HepG2 (cell line): ENCODE measurements around the gene RFX2. TPM values are rescaled to one million over a fixed set of nuclear protein-coding genes. Genes with fewer than 3 reads are reported as not detected.

ENCODE experiments used
- HNRNPLL ChIP-seq: fragments of 200-400 bp; formaldehyde crosslinking; IDR thresholded peaks from 2 replicates; pipeline ENCODE4 v1.6.1; 2017; ENCODE audit warnings: mild to moderate bottlenecking, low read depth, low read length; ENCODE audit not compliant: poor library complexity, severe bottlenecking
- MAFF ChIP-seq: IDR thresholded peaks from 2 replicates; pipeline ENCODE4 v1.6.1; 2011; ENCODE audit warnings: low read depth, low read length, improper control_type of control experiment
- MYNN ChIP-seq: sonication (generic); formaldehyde crosslinking; IDR thresholded peaks from 2 replicates; pipeline ENCODE4 v1.4.0; 2020; ENCODE audit warnings: mild to moderate bottlenecking, low read depth, missing genetic modification reagents
- RBAK ChIP-seq: sonication (generic); formaldehyde crosslinking; IDR thresholded peaks from 2 replicates; pipeline ENCODE4 v1.5.1; 2020; ENCODE audit warnings: mild to moderate bottlenecking, missing genetic modification reagents
- TARDBP ChIP-seq: sonication (generic); formaldehyde crosslinking; IDR thresholded peaks from 2 replicates; pipeline ENCODE4 v1.8.0; 2022; ENCODE audit warnings: mild to moderate bottlenecking, missing genetic modification reagents
- ZBTB38 ChIP-seq: sonication (generic); formaldehyde crosslinking; IDR thresholded peaks from 2 replicates; pipeline ENCODE4 v1.5.1; 2020; ENCODE audit warnings: mild to moderate bottlenecking, missing genetic modification reagents
- ZNF207 ChIP-seq: fragments of 450-650 bp; IDR thresholded peaks from 2 replicates; pipeline ENCODE4 v1.6.1; 2016; ENCODE audit warnings: antibody characterized with exemption, borderline replicate concordance
- ZNF256 ChIP-seq: sonication (generic); formaldehyde crosslinking; conservative IDR thresholded peaks from 2 replicates; pipeline ENCODE4 v1.4.0; 2020; ENCODE audit warnings: missing genetic modification reagents
- ZNF33A ChIP-seq: sonication (generic); formaldehyde crosslinking; IDR thresholded peaks from 2 replicates; pipeline ENCODE4 v1.5.1; 2020; ENCODE audit warnings: missing genetic modification reagents, mild to moderate bottlenecking, moderate library complexity, borderline replicate concordance
- ZNF446 ChIP-seq: sonication (generic); formaldehyde crosslinking; IDR thresholded peaks from 2 replicates; pipeline ENCODE4 v1.5.0; 2020; ENCODE audit warnings: mild to moderate bottlenecking, missing genetic modification reagents
- ZNF775 ChIP-seq: sonication (generic); formaldehyde crosslinking; IDR thresholded peaks from 2 replicates; pipeline ENCODE4 v1.4.0; 2020; ENCODE audit warnings: missing genetic modification reagents, mild to moderate bottlenecking, moderate library complexity, borderline replicate concordance
- ZSCAN25 ChIP-seq: sonication (generic); formaldehyde crosslinking; IDR thresholded peaks from 2 replicates; pipeline ENCODE4 v1.8.0; 2022; ENCODE audit warnings: mild to moderate bottlenecking, missing genetic modification reagents
- polyA plus RNA-seq, 8 experiments: library from polyadenylated mRNA; depleted of rRNA in 3 of 8; stranded (reverse) in 7 of 8; unstranded in 1 of 8; fragments of >200 nt; fragmentation: Illumina TruSeq in 4 of 8; extraction: Trizol in 4 of 8; gene quantifications; 2 replicates each; pipeline versions ENCODE4 v1.2.1 to v1.2.3, GENCODE V29; 2011 to 2016; ENCODE audit warnings: low read depth in 4 of 8, missing spikeins in 1 of 8, mixed read lengths in 1 of 8; ENCODE audit not compliant: insufficient read depth in 1 of 8
- total RNA-seq, 5 experiments: library from RNA; depleted of rRNA; stranded (reverse); fragments of >200 nt; fragmentation: Illumina TruSeq; extraction: Trizol; gene quantifications; 2 replicates each; pipeline ENCODE4 v1.2.3, GENCODE V29; 2016; ENCODE audit warnings: low read depth in 1 of 5
- TF ChIP-seq, protein P1 (sequence below): IDR thresholded peaks from 2 replicates; pipeline ENCODE4 v1.6.1; 2016; ENCODE audit warnings: low read depth, missing genetic modification reagents, missing compliant biosample characterization
- TF ChIP-seq, protein P2 (sequence below): sonication (generic); formaldehyde crosslinking; IDR thresholded peaks from 2 replicates; pipeline ENCODE4 v1.4.0; 2020; ENCODE audit warnings: missing genetic modification reagents
- TF ChIP-seq, protein P3 (sequence below): sonication (generic); formaldehyde crosslinking; IDR thresholded peaks from 2 replicates; pipeline ENCODE4 v1.4.0; 2020; ENCODE audit warnings: low read depth, missing genetic modification reagents
- TF ChIP-seq, protein P4 (sequence below): IDR thresholded peaks from 2 replicates; pipeline ENCODE4 v1.6.1; 2016; ENCODE audit warnings: low read depth, borderline replicate concordance

RFX2 gene
- total and polyA plus RNA-seq, 2 of the 13 experiments (the other 11 are each of a cell fraction or from before 2014, with no cell fraction given) = 2.8 to 3.3 TPM

DNA sequence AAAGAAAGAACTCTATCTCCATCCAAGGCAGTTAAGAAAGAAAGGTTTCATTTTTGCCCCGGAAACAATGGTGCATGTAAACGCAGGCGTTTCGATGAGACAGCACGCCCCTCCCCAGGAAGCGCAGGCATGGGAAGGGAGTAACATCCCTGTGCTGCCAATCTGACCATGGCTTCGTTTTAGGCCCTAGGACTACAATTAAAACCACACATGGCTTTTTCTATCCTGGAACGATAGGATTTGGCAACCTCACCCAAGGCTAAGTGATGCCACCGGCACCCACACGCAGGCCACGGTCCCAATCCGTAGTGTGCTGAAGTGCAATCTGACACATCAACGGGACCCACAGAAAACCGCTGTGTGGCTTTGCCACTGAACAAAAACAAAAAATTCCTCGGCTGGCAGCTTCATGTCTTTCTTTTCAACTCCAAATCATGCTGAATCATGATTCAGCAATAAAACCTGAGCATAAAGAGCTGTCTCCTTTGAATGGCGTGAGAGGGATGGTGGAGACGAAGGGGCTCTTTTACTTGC lies 156.6 kb downstream of the RFX2 start (continued):
- TF ChIP-seq, protein P1, sequence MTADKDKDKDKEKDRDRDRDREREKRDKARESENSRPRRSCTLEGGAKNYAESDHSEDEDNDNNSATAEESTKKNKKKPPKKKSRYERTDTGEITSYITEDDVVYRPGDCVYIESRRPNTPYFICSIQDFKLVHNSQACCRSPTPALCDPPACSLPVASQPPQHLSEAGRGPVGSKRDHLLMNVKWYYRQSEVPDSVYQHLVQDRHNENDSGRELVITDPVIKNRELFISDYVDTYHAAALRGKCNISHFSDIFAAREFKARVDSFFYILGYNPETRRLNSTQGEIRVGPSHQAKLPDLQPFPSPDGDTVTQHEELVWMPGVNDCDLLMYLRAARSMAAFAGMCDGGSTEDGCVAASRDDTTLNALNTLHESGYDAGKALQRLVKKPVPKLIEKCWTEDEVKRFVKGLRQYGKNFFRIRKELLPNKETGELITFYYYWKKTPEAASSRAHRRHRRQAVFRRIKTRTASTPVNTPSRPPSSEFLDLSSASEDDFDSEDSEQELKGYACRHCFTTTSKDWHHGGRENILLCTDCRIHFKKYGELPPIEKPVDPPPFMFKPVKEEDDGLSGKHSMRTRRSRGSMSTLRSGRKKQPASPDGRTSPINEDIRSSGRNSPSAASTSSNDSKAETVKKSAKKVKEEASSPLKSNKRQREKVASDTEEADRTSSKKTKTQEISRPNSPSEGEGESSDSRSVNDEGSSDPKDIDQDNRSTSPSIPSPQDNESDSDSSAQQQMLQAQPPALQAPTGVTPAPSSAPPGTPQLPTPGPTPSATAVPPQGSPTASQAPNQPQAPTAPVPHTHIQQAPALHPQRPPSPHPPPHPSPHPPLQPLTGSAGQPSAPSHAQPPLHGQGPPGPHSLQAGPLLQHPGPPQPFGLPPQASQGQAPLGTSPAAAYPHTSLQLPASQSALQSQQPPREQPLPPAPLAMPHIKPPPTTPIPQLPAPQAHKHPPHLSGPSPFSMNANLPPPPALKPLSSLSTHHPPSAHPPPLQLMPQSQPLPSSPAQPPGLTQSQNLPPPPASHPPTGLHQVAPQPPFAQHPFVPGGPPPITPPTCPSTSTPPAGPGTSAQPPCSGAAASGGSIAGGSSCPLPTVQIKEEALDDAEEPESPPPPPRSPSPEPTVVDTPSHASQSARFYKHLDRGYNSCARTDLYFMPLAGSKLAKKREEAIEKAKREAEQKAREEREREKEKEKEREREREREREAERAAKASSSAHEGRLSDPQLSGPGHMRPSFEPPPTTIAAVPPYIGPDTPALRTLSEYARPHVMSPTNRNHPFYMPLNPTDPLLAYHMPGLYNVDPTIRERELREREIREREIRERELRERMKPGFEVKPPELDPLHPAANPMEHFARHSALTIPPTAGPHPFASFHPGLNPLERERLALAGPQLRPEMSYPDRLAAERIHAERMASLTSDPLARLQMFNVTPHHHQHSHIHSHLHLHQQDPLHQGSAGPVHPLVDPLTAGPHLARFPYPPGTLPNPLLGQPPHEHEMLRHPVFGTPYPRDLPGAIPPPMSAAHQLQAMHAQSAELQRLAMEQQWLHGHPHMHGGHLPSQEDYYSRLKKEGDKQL (CRISPR knock-in tag) = no peak
- TF ChIP-seq MAFF (peak; percentile 61), ZBTB38 (CRISPR knock-in tag) (0 out of 2 replicates have a peak, but pooled peaks have one; percentile 18), ZNF207 (no peak), TARDBP (CRISPR knock-in tag) (no peak), ZNF775 (CRISPR knock-in tag) (no peak), RBAK (no peak), ZSCAN25 (no peak), MYNN (no peak), ZNF446 (CRISPR knock-in tag) (no peak), HNRNPLL (no peak), ZNF33A (no peak), ZNF256 (CRISPR knock-in tag) (no peak)
- TF ChIP-seq, protein P2, sequence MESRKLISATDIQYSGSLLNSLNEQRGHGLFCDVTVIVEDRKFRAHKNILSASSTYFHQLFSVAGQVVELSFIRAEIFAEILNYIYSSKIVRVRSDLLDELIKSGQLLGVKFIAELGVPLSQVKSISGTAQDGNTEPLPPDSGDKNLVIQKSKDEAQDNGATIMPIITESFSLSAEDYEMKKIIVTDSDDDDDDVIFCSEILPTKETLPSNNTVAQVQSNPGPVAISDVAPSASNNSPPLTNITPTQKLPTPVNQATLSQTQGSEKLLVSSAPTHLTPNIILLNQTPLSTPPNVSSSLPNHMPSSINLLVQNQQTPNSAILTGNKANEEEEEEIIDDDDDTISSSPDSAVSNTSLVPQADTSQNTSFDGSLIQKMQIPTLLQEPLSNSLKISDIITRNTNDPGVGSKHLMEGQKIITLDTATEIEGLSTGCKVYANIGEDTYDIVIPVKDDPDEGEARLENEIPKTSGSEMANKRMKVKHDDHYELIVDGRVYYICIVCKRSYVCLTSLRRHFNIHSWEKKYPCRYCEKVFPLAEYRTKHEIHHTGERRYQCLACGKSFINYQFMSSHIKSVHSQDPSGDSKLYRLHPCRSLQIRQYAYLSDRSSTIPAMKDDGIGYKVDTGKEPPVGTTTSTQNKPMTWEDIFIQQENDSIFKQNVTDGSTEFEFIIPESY (CRISPR knock-in tag) = peak; percentile 72; the same call in 1 of the 2 replicates
- TF ChIP-seq, protein P3, sequence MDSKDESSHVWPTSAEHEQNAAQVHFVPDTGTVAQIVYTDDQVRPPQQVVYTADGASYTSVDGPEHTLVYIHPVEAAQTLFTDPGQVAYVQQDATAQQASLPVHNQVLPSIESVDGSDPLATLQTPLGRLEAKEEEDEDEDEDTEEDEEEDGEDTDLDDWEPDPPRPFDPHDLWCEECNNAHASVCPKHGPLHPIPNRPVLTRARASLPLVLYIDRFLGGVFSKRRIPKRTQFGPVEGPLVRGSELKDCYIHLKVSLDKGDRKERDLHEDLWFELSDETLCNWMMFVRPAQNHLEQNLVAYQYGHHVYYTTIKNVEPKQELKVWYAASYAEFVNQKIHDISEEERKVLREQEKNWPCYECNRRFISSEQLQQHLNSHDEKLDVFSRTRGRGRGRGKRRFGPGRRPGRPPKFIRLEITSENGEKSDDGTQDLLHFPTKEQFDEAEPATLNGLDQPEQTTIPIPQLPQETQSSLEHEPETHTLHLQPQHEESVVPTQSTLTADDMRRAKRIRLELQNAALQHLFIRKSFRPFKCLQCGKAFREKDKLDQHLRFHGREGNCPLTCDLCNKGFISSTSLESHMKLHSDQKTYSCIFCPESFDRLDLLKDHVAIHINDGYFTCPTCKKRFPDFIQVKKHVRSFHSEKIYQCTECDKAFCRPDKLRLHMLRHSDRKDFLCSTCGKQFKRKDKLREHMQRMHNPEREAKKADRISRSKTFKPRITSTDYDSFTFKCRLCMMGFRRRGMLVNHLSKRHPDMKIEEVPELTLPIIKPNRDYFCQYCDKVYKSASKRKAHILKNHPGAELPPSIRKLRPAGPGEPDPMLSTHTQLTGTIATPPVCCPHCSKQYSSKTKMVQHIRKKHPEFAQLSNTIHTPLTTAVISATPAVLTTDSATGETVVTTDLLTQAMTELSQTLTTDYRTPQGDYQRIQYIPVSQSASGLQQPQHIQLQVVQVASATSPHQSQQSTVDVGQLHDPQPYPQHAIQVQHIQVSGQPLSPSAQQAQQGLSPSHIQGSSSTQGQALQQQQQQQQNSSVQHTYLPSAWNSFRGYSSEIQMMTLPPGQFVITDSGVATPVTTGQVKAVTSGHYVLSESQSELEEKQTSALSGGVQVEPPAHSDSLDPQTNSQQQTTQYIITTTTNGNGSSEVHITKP (CRISPR knock-in tag) = no peak
- TF ChIP-seq, protein P4, sequence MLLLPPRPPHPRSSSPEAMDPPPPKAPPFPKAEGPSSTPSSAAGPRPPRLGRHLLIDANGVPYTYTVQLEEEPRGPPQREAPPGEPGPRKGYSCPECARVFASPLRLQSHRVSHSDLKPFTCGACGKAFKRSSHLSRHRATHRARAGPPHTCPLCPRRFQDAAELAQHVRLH (CRISPR knock-in tag) = no peak
